T-helper 22 cell (primary cell): Measurements from ENCODE around the gene SMAD1.

Experiments used
- DNase-seq: peaks from one replicate; pipeline ENCODE4 v3.0.0-alpha.2; 2020; ENCODE audit warnings: low read depth

The SMAD1 gene

GRCh38 chr4:145481164-145481941 is at the start of gene SMAD1:
SMAD1 (plus strand) TSS chr4:145481853; CDS start chr4:145514614, 32,761 bp downstream.
- no peak for DNase-seq

- no peak for DNase-seq
These were observed 48.0 kb upstream of the SMAD1 start for GRCh38 chr4:145433684-145434083.

GRCh38 chr4:145435646-145436045 is 46.0 kb upstream of the SMAD1 start:
- no peak for DNase-seq

- no peak for DNase-seq
These were observed 45.5 kb upstream of the SMAD1 start for GRCh38 chr4:145436114-145436513.

- no peak for DNase-seq
These were observed 44.9 kb upstream of the SMAD1 start for GRCh38 chr4:145436796-145437195.

- no peak for DNase-seq
These were observed 44.2 kb upstream of the SMAD1 start for GRCh38 chr4:145437466-145437865.

- no peak for DNase-seq
These were observed 43.4 kb upstream of the SMAD1 start for GRCh38 chr4:145438298-145438697.

- no peak for DNase-seq
These were observed 41.2 kb upstream of the SMAD1 start for GRCh38 chr4:145440292-145441007.

- no peak for DNase-seq
These were observed 35.5 kb upstream of the SMAD1 start for GRCh38 chr4:145446184-145446583.

GRCh38 chr4:145451895-145452294 is 29.8 kb upstream of the SMAD1 start:
- DNase-seq: no peak

- no peak for DNase-seq
These were observed 29.0 kb upstream of the SMAD1 start for GRCh38 chr4:145452447-145453162.

- no peak for DNase-seq
These were observed 28.5 kb upstream of the SMAD1 start for GRCh38 chr4:145453163-145453520.

GRCh38 chr4:145473203-145473602 is 8.4 kb upstream of the SMAD1 start:
- no peak for DNase-seq

- no peak for DNase-seq
These were observed 1.4 kb upstream of the SMAD1 start for GRCh38 chr4:145480257-145480656.

- DNase-seq: no peak
These were observed 222 bp downstream of the SMAD1 start for GRCh38 chr4:145481942-145482208.

GRCh38 chr4:145482209-145483037 is 770 bp downstream of the SMAD1 start:
- no peak for DNase-seq

GRCh38 chr4:145483514-145483913 is 1.9 kb downstream of the SMAD1 start:
- DNase-seq: no peak

GRCh38 chr4:145484225-145484846 is 2.7 kb downstream of the SMAD1 start:
- no peak for DNase-seq

- DNase-seq: no peak
These were observed 3.5 kb downstream of the SMAD1 start for GRCh38 chr4:145485120-145485519.

GRCh38 chr4:145486603-145487002 is 5.0 kb downstream of the SMAD1 start:
- DNase-seq: no peak

GRCh38 chr4:145487631-145488030 is 6.0 kb downstream of the SMAD1 start:
- DNase-seq: no peak

GRCh38 chr4:145488310-145488709 is 6.7 kb downstream of the SMAD1 start:
- DNase-seq: no peak
